SK-N-MC (cell line): Measurements from ENCODE around the gene CPNE6.

Source experiments
- EZH2 ChIP-seq: fragments of 200-600 bp; sonication (generic); IDR thresholded peaks from one replicate; pipeline ENCODE4 v1.6.1; 2017; ENCODE audit warnings: antibody characterized with exemption
- FOXP2 ChIP-seq: optimal IDR thresholded peaks from 2 replicates; pipeline ENCODE3; 2011; ENCODE audit warnings: mild to moderate bottlenecking, moderate library complexity; ENCODE audit not compliant: insufficient read depth; ENCODE audit errors: extremely low read length, control extremely low read depth
- POLR2AphosphoS5 ChIP-seq: IDR thresholded peaks from 2 replicates; pipeline ENCODE4 v1.6.1; 2012; ENCODE audit warnings: mild to moderate bottlenecking, low read depth, low read length, borderline replicate concordance

DNA sequence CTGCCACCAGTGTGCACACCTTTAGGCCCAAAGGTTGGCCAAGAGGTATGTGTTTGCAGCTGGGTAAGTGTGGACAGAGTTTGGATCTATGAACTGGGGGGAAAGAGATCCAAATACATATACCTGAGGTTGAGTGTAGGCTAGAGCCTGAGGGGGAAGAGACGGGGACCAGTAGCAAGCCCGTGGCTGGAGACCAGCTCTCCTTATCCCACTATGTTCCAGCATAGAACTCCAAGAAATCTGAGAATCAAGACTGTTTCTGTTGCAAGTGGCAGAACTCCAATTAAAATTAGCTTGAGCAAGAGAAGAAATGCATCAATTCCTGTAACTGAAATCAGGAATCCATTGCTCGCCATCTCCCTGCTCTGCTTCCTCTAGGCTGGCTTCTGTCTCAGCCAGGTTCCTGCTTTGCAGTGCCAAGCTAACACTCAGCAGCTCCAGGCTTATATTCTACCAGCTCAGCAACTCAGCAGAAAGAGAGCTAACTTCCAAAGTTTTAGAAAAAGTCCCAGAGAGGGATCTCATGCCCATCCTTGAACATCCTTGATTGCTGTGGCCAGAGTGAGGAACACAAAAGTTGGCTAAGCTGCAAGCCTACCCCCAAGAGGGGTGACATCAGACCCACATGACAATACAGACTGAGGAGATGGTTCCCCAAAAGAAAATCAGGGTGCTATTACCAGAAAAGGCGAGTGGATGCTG is 21.3 kb downstream of the CPNE6 start:
- TF ChIP-seq EZH2 (no peak), POLR2AphosphoS5 (no peak), FOXP2 (no peak)
